ENCODE data around the gene LAT. TPM values are rescaled to one million over a fixed set of nuclear protein-coding genes. Genes with fewer than 3 reads are reported as not detected.
A peak's percentile ranks its signal among the peaks of the same experiment; 100 is the strongest.

LAT gene, protein sequence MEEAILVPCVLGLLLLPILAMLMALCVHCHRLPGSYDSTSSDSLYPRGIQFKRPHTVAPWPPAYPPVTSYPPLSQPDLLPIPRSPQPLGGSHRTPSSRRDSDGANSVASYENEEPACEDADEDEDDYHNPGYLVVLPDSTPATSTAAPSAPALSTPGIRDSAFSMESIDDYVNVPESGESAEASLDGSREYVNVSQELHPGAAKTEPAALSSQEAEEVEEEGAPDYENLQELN
- 0.38 and 0.53 TPM in 2 replicates for total RNA-seq

DNA sequence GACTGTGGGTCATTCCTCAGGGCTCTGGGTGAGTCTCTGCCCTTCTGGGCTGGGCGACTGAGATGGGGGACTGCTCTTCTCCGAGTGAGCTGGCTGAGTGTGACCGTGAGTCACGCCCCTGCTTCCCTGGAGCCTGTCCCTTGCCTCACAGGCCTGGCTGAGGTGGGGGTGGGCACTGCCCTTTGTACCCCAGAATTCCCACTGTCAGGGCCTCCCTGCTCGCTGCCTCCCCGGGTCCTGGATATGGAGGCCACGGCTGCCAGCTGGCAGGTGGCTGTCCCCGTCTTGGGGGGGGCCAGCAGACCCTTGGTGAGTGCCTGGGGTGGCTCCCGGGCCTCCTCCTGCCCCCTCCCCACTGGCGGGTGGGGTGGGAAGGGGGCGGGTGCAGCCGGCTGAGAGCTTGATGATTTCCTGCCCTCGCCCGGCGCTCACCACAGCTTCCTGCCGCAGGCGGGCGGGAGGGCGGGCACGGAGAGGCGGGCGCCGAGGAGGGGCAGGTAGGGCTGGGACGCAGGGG, at the start of gene LAT:
TSS of gene LAT (plus strand) at position 434 of the 517 bp plus-strand sequence. CDS start 366 bp downstream, outside the sequence.
- DNase-seq (ENCODE audit: low read depth) (no peak), FAIRE-seq (no peak)
- H3K27me3 ChIP-seq (ENCODE audit: control insufficient read depth, insufficient read depth, low read length), result no peaks in the 10 kb centered on the region
- TF ChIP-seq, protein P1, sequence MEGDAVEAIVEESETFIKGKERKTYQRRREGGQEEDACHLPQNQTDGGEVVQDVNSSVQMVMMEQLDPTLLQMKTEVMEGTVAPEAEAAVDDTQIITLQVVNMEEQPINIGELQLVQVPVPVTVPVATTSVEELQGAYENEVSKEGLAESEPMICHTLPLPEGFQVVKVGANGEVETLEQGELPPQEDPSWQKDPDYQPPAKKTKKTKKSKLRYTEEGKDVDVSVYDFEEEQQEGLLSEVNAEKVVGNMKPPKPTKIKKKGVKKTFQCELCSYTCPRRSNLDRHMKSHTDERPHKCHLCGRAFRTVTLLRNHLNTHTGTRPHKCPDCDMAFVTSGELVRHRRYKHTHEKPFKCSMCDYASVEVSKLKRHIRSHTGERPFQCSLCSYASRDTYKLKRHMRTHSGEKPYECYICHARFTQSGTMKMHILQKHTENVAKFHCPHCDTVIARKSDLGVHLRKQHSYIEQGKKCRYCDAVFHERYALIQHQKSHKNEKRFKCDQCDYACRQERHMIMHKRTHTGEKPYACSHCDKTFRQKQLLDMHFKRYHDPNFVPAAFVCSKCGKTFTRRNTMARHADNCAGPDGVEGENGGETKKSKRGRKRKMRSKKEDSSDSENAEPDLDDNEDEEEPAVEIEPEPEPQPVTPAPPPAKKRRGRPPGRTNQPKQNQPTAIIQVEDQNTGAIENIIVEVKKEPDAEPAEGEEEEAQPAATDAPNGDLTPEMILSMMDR (IDR thresholded peaks at IDR 0.05; ENCODE audit: insufficient read depth, low read length, severe bottlenecking), result no peak
- H3K4me3 ChIP-seq (ENCODE audit: low read depth, low read length), result no peak within 1 kb of the TSS
- H3K36me3 ChIP-seq (ENCODE audit: control insufficient read depth, insufficient read depth, low read length), result peaks cover 23% of the 10 kb centered on the region

DNA sequence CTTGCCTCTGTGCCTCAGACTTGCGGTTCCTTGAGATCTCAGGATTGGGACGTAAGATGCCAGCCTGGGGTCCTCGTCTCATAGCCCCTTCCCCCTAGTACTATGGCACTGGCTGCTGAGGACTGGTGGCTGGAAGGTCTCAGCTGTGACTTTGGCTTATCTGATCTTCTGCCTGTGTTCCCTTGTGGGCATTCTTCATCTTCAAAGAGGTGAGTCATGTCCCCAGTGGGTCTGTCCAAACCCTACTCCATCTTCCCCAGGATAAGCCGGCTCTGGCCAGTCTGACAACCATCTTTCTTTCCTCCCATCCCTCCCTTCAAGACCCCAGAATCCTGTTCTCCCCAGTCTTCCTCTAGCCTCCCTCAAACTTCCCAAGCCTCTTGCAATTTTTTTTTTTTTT, 49.5 kb upstream of the LAT start:
- DNase-seq (ENCODE audit: low read depth) (no peak), FAIRE-seq (no peak)
- H3K27me3 ChIP-seq (ENCODE audit: control insufficient read depth, insufficient read depth, low read length), result no peaks in the 10 kb centered on the region
- TF ChIP-seq, protein P1 (IDR thresholded peaks at IDR 0.05; ENCODE audit: insufficient read depth, low read length, severe bottlenecking), result no peak
- no peaks in the 10 kb centered on the region for H3K36me3 ChIP-seq (ENCODE audit: control insufficient read depth, insufficient read depth, low read length)
- no peak overlapping the region for H3K4me3 ChIP-seq (ENCODE audit: low read depth, low read length)

DNA sequence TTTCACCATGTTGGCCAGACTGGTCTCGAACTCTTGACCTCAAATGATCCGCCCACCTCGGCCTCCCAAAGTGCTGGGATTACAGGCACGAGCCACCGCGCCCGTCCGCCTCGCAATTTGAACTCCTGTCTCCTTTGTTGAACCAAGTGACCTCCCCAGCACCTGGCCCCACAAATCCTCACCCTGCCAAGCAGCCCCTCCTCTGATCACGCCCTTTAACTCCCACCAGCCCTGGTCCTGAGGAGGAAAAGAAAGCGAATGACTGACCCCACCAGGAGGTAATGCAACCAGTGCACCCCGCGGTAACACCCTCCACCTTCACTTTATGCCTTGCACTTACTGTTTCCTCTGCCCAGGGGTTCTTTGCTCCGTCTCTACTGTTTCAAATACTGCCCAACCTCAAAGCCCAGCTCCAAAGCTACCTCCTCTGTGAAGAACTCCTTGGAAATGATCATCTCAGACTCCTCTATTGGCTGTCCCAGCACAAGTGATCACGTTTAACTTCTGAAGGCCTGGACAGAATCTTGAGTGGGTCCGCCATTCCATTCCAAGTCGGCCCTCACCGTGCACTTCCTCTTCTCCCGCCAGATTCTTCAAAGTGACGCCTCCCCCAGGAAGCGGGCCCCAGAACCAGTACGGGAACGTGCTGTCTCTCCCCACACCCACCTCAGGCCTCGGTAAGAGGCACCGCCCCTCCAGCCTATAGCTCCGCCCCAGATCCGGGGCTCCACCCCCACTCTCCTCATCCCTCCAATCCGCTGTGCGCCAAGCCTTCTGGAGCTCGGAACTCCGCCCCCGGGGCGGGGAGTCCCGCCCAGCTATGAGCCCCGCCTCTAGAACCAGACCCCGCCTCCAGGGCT, 48.7 kb upstream of the LAT start:
- H3K27me3 ChIP-seq (ENCODE audit: control insufficient read depth, insufficient read depth, low read length), result no peaks in the 10 kb centered on the region
- DNase-seq (ENCODE audit: low read depth) (peak; percentile 61), FAIRE-seq (no peak)
- peak overlapping the region; percentile 19 for H3K4me3 ChIP-seq (ENCODE audit: low read depth, low read length)
- TF ChIP-seq, protein P1 (IDR thresholded peaks at IDR 0.05; ENCODE audit: insufficient read depth, low read length, severe bottlenecking), result no peak
- H3K36me3 ChIP-seq (ENCODE audit: control insufficient read depth, insufficient read depth, low read length), result no peaks in the 10 kb centered on the region

DNA sequence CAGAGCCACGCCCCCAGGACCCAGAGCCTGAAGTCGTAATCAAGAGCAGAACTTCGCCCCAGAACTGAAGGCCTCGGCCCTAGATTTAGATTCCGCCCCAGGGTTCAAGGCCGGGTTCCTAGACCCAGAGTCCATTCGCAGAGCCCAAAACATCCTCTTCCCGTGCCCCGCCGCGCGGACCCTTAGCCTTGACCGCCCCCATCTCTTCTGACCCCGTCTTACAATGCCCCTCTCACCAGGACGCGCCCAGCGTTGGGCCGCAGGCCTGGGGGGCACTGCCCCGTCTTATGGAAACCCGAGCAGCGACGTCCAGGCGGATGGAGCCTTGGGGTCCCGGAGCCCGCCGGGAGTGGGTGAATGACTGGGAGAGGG, 48.1 kb upstream of the LAT start:
- FAIRE-seq (no peak), DNase-seq (ENCODE audit: low read depth) (no peak)
- Histone ChIP-seq H3K27me3 (ENCODE audit: control insufficient read depth, insufficient read depth, low read length) (no peaks in the 10 kb centered on the region), H3K4me3 (ENCODE audit: low read depth, low read length) (no peak overlapping the region), H3K36me3 (ENCODE audit: control insufficient read depth, insufficient read depth, low read length) (no peaks in the 10 kb centered on the region)
- TF ChIP-seq, protein P1 (IDR thresholded peaks at IDR 0.05; ENCODE audit: insufficient read depth, low read length, severe bottlenecking), result no peak

DNA sequence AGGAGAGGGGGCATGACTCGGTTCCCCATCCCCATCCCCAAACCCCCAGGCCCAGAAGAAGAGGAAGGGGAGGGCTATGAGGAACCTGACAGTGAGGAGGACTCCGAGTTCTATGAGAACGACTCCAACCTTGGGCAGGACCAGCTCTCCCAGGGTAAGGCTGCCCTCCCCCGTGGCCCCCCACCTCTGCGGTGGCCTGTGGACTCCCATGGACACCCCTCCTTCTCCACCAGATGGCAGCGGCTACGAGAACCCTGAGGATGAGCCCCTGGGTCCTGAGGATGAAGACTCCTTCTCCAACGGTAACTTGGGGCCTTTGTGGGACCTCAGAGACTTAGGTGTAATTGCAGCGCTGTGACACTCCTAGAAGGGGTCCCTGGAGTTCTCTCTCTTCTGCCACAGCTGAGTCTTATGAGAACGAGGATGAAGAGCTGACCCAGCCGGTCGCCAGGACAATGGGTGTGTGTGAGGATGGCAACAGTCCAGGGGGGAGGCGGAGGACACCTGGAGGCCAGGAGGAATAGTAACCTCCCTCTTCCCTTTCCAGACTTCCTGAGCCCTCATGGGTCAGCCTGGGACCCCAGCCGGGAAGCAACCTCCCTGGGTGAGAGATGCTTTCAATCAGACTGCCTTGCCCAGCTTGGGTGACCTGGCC, 47.5 kb upstream of the LAT start:
- FAIRE-seq (no peak), DNase-seq (ENCODE audit: low read depth) (no peak)
- no peaks in the 10 kb centered on the region for H3K27me3 ChIP-seq (ENCODE audit: control insufficient read depth, insufficient read depth, low read length)
- no peak overlapping the region for H3K4me3 ChIP-seq (ENCODE audit: low read depth, low read length)
- TF ChIP-seq, protein P1 (IDR thresholded peaks at IDR 0.05; ENCODE audit: insufficient read depth, low read length, severe bottlenecking), result no peak
- no peaks in the 10 kb centered on the region for H3K36me3 ChIP-seq (ENCODE audit: control insufficient read depth, insufficient read depth, low read length)

All from bronchial epithelial cell (primary cell).